ENCODE measurements around the gene RASSF5.

DNA sequence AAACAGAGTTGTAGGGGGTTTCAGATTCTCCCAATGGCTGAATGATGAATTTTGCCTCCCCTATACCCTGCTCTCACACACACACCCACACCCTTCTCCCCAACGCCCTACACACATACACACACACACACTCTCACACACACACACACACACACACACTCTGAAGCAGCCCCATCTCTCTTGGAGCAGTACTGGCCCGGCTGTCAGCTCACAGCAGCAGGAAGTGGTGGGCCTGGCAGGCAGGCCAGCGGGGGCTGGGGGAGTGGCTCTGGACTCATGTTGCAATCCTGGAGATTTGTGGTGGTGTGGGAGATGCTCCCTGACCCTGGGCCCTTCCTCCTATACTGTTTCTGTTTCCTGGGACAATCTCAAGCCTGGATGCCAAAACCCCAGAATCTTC, 34.9 kb upstream of the RASSF5 start:
- TF ChIP-seq, protein P1, sequence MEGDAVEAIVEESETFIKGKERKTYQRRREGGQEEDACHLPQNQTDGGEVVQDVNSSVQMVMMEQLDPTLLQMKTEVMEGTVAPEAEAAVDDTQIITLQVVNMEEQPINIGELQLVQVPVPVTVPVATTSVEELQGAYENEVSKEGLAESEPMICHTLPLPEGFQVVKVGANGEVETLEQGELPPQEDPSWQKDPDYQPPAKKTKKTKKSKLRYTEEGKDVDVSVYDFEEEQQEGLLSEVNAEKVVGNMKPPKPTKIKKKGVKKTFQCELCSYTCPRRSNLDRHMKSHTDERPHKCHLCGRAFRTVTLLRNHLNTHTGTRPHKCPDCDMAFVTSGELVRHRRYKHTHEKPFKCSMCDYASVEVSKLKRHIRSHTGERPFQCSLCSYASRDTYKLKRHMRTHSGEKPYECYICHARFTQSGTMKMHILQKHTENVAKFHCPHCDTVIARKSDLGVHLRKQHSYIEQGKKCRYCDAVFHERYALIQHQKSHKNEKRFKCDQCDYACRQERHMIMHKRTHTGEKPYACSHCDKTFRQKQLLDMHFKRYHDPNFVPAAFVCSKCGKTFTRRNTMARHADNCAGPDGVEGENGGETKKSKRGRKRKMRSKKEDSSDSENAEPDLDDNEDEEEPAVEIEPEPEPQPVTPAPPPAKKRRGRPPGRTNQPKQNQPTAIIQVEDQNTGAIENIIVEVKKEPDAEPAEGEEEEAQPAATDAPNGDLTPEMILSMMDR (IDR thresholded peaks at IDR 0.05), result no peak
- TF ChIP-seq, protein P2, sequence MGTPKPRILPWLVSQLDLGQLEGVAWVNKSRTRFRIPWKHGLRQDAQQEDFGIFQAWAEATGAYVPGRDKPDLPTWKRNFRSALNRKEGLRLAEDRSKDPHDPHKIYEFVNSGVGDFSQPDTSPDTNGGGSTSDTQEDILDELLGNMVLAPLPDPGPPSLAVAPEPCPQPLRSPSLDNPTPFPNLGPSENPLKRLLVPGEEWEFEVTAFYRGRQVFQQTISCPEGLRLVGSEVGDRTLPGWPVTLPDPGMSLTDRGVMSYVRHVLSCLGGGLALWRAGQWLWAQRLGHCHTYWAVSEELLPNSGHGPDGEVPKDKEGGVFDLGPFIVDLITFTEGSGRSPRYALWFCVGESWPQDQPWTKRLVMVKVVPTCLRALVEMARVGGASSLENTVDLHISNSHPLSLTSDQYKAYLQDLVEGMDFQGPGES (IDR thresholded peaks at IDR 0.05; ENCODE audit: low read depth, low read length), result no peak
- TF ChIP-seq TAF1 (IDR thresholded peaks at IDR 0.05; ENCODE audit: borderline replicate concordance, low read depth, low read length) (no peak), SIN3A (IDR thresholded peaks at IDR 0.05; ENCODE audit: borderline replicate concordance, low read depth, low read length) (no peak), NFIC (IDR thresholded peaks at IDR 0.05; ENCODE audit: borderline replicate concordance) (no peak), MXI1 (IDR thresholded peaks at IDR 0.05; ENCODE audit: low read depth, low read length) (no peak), JUND (IDR thresholded peaks at IDR 0.05) (no peak), YY1 (IDR thresholded peaks at IDR 0.05; ENCODE audit: low read depth) (no peak), RFX5 (IDR thresholded peaks at IDR 0.05; ENCODE audit: low read length) (no peak), POLR2AphosphoS5 (IDR thresholded peaks at IDR 0.05; ENCODE audit: low read depth, low read length) (no peak)
- TF ChIP-seq, protein P3, sequence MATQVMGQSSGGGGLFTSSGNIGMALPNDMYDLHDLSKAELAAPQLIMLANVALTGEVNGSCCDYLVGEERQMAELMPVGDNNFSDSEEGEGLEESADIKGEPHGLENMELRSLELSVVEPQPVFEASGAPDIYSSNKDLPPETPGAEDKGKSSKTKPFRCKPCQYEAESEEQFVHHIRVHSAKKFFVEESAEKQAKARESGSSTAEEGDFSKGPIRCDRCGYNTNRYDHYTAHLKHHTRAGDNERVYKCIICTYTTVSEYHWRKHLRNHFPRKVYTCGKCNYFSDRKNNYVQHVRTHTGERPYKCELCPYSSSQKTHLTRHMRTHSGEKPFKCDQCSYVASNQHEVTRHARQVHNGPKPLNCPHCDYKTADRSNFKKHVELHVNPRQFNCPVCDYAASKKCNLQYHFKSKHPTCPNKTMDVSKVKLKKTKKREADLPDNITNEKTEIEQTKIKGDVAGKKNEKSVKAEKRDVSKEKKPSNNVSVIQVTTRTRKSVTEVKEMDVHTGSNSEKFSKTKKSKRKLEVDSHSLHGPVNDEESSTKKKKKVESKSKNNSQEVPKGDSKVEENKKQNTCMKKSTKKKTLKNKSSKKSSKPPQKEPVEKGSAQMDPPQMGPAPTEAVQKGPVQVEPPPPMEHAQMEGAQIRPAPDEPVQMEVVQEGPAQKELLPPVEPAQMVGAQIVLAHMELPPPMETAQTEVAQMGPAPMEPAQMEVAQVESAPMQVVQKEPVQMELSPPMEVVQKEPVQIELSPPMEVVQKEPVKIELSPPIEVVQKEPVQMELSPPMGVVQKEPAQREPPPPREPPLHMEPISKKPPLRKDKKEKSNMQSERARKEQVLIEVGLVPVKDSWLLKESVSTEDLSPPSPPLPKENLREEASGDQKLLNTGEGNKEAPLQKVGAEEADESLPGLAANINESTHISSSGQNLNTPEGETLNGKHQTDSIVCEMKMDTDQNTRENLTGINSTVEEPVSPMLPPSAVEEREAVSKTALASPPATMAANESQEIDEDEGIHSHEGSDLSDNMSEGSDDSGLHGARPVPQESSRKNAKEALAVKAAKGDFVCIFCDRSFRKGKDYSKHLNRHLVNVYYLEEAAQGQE (IDR thresholded peaks at IDR 0.05; ENCODE audit: low read depth, low read length), result no peak
